ENCODE data around the gene KDM8. TPM values are rescaled to one million over a fixed set of nuclear protein-coding genes. Genes with fewer than 3 reads are reported as not detected.

The KDM8 gene
- total and polyA plus RNA-seq, 4 donors: 4.6 to 198 (median 97.7) TPM

- 43% methylated on average over 3 of the region's 3 CpGs for WGBS
- DNase-seq (ENCODE audit: low spot score): no peak
Measured at GRCh38 chr16:27208796-27209195, 5.5 kb downstream of the KDM8 start.

GRCh38 chr16:27209591-27209990 lies 6.3 kb downstream of the KDM8 start:
- no peaks in the 10 kb centered on the region for H3K9me3 ChIP-seq (ENCODE audit: control insufficient read depth in 4 of 4, low read length in 3 of 4)
- no peak overlapping the region for H3K9ac ChIP-seq (ENCODE audit: low read depth in 1 of 2, low read length in 2 of 2)
- WGBS: 91% methylated on average over 8 of the region's 8 CpGs
- peaks cover 18 to 62% (median 45%) of the 10 kb centered on the region in 4 donors for H3K4me1 ChIP-seq (ENCODE audit: control insufficient read depth in 4 of 4, insufficient read depth in 4 of 4, low read length in 3 of 4)
- H3K27me3 ChIP-seq (ENCODE audit: control insufficient read depth in 4 of 4, insufficient read depth in 4 of 4, low read length in 3 of 4): no peaks in the 10 kb centered on the region
- peak overlapping the region; percentile 68 to 84 for H3K27ac ChIP-seq (ENCODE audit: low read depth in 1 of 2, low read length in 2 of 2)
- no peak for DNase-seq (ENCODE audit: low spot score)
- peaks cover 0 to 3% (median 3%) of the 10 kb centered on the region in 4 donors for H3K36me3 ChIP-seq (ENCODE audit: control insufficient read depth in 4 of 4, insufficient read depth in 3 of 4, low read depth in 1 of 4, low read length in 3 of 4)
- no peak overlapping the region for H3K4me3 ChIP-seq (ENCODE audit: low read depth in 1 of 3, low read length in 3 of 3)
- TF ChIP-seq JUND (IDR thresholded peaks at IDR 0.05): no peak
- no peak for TF ChIP-seq TAF1 (conservative IDR thresholded peaks at IDR 0.05)
- no peak for TF ChIP-seq NR2F2 (IDR thresholded peaks at IDR 0.05)
- TF ChIP-seq REST (IDR thresholded peaks at IDR 0.05): no peak
- no peak for TF ChIP-seq EGR1 (IDR thresholded peaks at IDR 0.05; ENCODE audit: low read depth in 2 of 2)
- TF ChIP-seq SP1 (IDR thresholded peaks at IDR 0.05): no peak
- TF ChIP-seq FOXA2 (IDR thresholded peaks at IDR 0.05): no peak
- no peak for TF ChIP-seq RXRA (IDR thresholded peaks at IDR 0.05)
- TF ChIP-seq GABPA (IDR thresholded peaks at IDR 0.05 in 1 of 2, conservative IDR thresholded peaks at IDR 0.05 in 1 of 2): no peak
- no peak for TF ChIP-seq HNF4A (conservative IDR thresholded peaks at IDR 0.05)

More at GRCh38 chr16:27208796-27209195, 5.5 kb downstream of the KDM8 start:
- H3K27ac ChIP-seq (ENCODE audit: low read depth in 1 of 2, low read length in 2 of 2): peak overlapping the region; percentile 68 to 84
- H3K27me3 ChIP-seq (ENCODE audit: control insufficient read depth in 4 of 4, insufficient read depth in 4 of 4, low read length in 3 of 4): no peaks in the 10 kb centered on the region
- peaks cover 0 to 3% (median 3%) of the 10 kb centered on the region in 4 donors for H3K36me3 ChIP-seq (ENCODE audit: control insufficient read depth in 4 of 4, insufficient read depth in 3 of 4, low read depth in 1 of 4, low read length in 3 of 4)
- no peaks in the 10 kb centered on the region for H3K9me3 ChIP-seq (ENCODE audit: control insufficient read depth in 4 of 4, low read length in 3 of 4)
- peaks cover 20 to 62% (median 44%) of the 10 kb centered on the region in 4 donors for H3K4me1 ChIP-seq (ENCODE audit: control insufficient read depth in 4 of 4, insufficient read depth in 4 of 4, low read length in 3 of 4)
- no peak for TF ChIP-seq FOXA1 (IDR thresholded peaks at IDR 0.05)
- peak; percentile 66 for TF ChIP-seq HNF4G (IDR thresholded peaks at IDR 0.05)
- no peak for TF ChIP-seq NR2F2 (IDR thresholded peaks at IDR 0.05)
- TF ChIP-seq SP1 (IDR thresholded peaks at IDR 0.05): peak; percentile 70
- TF ChIP-seq, protein P1, sequence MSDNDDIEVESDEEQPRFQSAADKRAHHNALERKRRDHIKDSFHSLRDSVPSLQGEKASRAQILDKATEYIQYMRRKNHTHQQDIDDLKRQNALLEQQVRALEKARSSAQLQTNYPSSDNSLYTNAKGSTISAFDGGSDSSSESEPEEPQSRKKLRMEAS (IDR thresholded peaks at IDR 0.05): peak; percentile 62
- TF ChIP-seq REST (IDR thresholded peaks at IDR 0.05): no peak
- peak; percentile 12 to 20 for TF ChIP-seq RAD21 (IDR thresholded peaks at IDR 0.05)
- TF ChIP-seq, protein P2, sequence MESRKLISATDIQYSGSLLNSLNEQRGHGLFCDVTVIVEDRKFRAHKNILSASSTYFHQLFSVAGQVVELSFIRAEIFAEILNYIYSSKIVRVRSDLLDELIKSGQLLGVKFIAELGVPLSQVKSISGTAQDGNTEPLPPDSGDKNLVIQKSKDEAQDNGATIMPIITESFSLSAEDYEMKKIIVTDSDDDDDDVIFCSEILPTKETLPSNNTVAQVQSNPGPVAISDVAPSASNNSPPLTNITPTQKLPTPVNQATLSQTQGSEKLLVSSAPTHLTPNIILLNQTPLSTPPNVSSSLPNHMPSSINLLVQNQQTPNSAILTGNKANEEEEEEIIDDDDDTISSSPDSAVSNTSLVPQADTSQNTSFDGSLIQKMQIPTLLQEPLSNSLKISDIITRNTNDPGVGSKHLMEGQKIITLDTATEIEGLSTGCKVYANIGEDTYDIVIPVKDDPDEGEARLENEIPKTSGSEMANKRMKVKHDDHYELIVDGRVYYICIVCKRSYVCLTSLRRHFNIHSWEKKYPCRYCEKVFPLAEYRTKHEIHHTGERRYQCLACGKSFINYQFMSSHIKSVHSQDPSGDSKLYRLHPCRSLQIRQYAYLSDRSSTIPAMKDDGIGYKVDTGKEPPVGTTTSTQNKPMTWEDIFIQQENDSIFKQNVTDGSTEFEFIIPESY (IDR thresholded peaks at IDR 0.05): peak; percentile 31
- TF ChIP-seq JUND (IDR thresholded peaks at IDR 0.05): peak in 1 of 2 donors; percentile 85
- TF ChIP-seq ATF3 (IDR thresholded peaks at IDR 0.05): no peak
- peak; percentile 90 to 97 for TF ChIP-seq HNF4A (conservative IDR thresholded peaks at IDR 0.05)
- peak; percentile 60 for TF ChIP-seq YY1 (IDR thresholded peaks at IDR 0.05)
- peak; percentile 75 to 95 for TF ChIP-seq RXRA (IDR thresholded peaks at IDR 0.05)
- no peak for TF ChIP-seq TAF1 (conservative IDR thresholded peaks at IDR 0.05)
- H3K4me3 ChIP-seq (ENCODE audit: low read depth in 1 of 3, low read length in 3 of 3): no peak overlapping the region
- H3K9ac ChIP-seq (ENCODE audit: low read depth in 1 of 2, low read length in 2 of 2): no peak overlapping the region
